Measurements from ENCODE around the gene RMI2.

The RMI2 gene

GRCh38 chr16:11386791-11387546 is 41.7 kb downstream of the RMI2 start:
- DNase-seq = no peak

GRCh38 chr16:11389083-11389482 is 43.8 kb downstream of the RMI2 start:
- DNase-seq = no peak

- DNase-seq = no peak
Observed at GRCh38 chr16:11389631-11390565, 44.6 kb downstream of the RMI2 start.

- DNase-seq = peak; percentile 62
Observed at GRCh38 chr16:11390573-11391495, 45.6 kb downstream of the RMI2 start.

- DNase-seq = peak; percentile 68
Observed at GRCh38 chr16:11391576-11391975, 46.3 kb downstream of the RMI2 start.

GRCh38 chr16:11392041-11392581 is 46.9 kb downstream of the RMI2 start:
- no peak for DNase-seq

GRCh38 chr16:11393366-11393765 is 48.1 kb downstream of the RMI2 start:
- no peak for DNase-seq

- DNase-seq = no peak
Observed at GRCh38 chr16:11393861-11394592, 48.8 kb downstream of the RMI2 start.

GRCh38 chr16:11394593-11394960 is 49.3 kb downstream of the RMI2 start:
- DNase-seq = no peak

- no peak for DNase-seq
Observed at GRCh38 chr16:11395008-11395948, 50.0 kb downstream of the RMI2 start.

- DNase-seq = no peak
Observed at GRCh38 chr16:11395949-11396240, 50.6 kb downstream of the RMI2 start.

GRCh38 chr16:11396241-11397048 is 51.2 kb downstream of the RMI2 start:
- DNase-seq = peak; percentile 59

GRCh38 chr16:11398136-11398535 is 52.9 kb downstream of the RMI2 start:
- DNase-seq = no peak

GRCh38 chr16:11398851-11399250 is 53.6 kb downstream of the RMI2 start:
- no peak for DNase-seq

GRCh38 chr16:11399261-11399831 is 54.1 kb downstream of the RMI2 start:
- DNase-seq = no peak

GRCh38 chr16:11400076-11400475 is 54.8 kb downstream of the RMI2 start:
- DNase-seq = no peak
